DMS53 (cell line): ENCODE results near the gene CAPN9.
"Not testable (repeated sequence)": the region's sequence is repeated elsewhere in the genome, so short reads cannot be mapped to it uniquely, and the experiment has no call there.

Source experiments
- DNase-seq: peaks from one replicate; lab custom pipeline; 2025; lab: John Stamatoyannopoulos, UW

CAPN9 gene

GRCh38 chr1:230823931-230824381 lies 76.8 kb downstream of the CAPN9 start:
- DNase-seq = no peak

- no peak for DNase-seq
These were observed 77.3 kb downstream of the CAPN9 start for GRCh38 chr1:230824551-230824918.

- DNase-seq = peak; percentile 36
These were observed 77.9 kb downstream of the CAPN9 start for GRCh38 chr1:230824919-230825721.

GRCh38 chr1:230825761-230826160 lies 78.6 kb downstream of the CAPN9 start:
- DNase-seq = no peak

- no peak for DNase-seq
These were observed 79.1 kb downstream of the CAPN9 start for GRCh38 chr1:230826166-230826875.

- DNase-seq = no peak
These were observed 80.0 kb downstream of the CAPN9 start for GRCh38 chr1:230827081-230827681.

GRCh38 chr1:230827801-230828200 lies 80.6 kb downstream of the CAPN9 start:
- no peak for DNase-seq

GRCh38 chr1:230828421-230828820 lies 81.2 kb downstream of the CAPN9 start:
- DNase-seq = no peak

GRCh38 chr1:230831771-230832170 lies 84.6 kb downstream of the CAPN9 start:
- no peak for DNase-seq

GRCh38 chr1:230832476-230832875 lies 85.3 kb downstream of the CAPN9 start:
- no peak for DNase-seq

- no peak for DNase-seq
These were observed 86.3 kb downstream of the CAPN9 start for GRCh38 chr1:230833511-230833910.

GRCh38 chr1:230834292-230834691 lies 87.1 kb downstream of the CAPN9 start:
- no peak for DNase-seq

GRCh38 chr1:230836347-230836746 lies 89.2 kb downstream of the CAPN9 start:
- no peak for DNase-seq

GRCh38 chr1:230836793-230837192 lies 89.6 kb downstream of the CAPN9 start:
- no peak for DNase-seq

- no peak for DNase-seq
These were observed 92.0 kb downstream of the CAPN9 start for GRCh38 chr1:230839173-230839572.

GRCh38 chr1:230842801-230843200 lies 95.6 kb downstream of the CAPN9 start:
- DNase-seq = no peak

- DNase-seq = no peak
These were observed 96.5 kb downstream of the CAPN9 start for GRCh38 chr1:230843503-230844309.

- no peak for DNase-seq
These were observed 97.4 kb downstream of the CAPN9 start for GRCh38 chr1:230844561-230844960.

GRCh38 chr1:230845184-230845583 lies 98.0 kb downstream of the CAPN9 start:
- DNase-seq = not testable (repeated sequence)

- DNase-seq = no peak
These were observed 101.0 kb downstream of the CAPN9 start for GRCh38 chr1:230848235-230848634.

GRCh38 chr1:230849451-230850224 lies 102.5 kb downstream of the CAPN9 start:
- DNase-seq = no peak
